Upper lobe of right lung (tissue), 1 donor: ENCODE data around the gene H2BK1. TPM values are rescaled to one million over a fixed set of nuclear protein-coding genes. Genes with fewer than 3 reads are reported as not detected.

Experiments used
- ATAC-seq: fragments of 200-7000 bp; cut with Tn5 transposase; one replicate; pipeline ENCODE4 v1.9.1; 2020; ENCODE audit warnings: mild to moderate bottlenecking, moderate library complexity
- DNase-seq: peaks from one replicate; pipeline ENCODE4 v3.0.0-alpha.2; 2020
- H3K27ac ChIP-seq: fragments of 200-600 bp; one replicate; pipeline ENCODE4 v1.8.0; 2022
- H3K27me3 ChIP-seq: fragments of 200-600 bp; one replicate; pipeline ENCODE4 v1.8.0; 2022; ENCODE audit warnings: mild to moderate bottlenecking
- H3K36me3 ChIP-seq: fragments of 200-600 bp; one replicate; pipeline ENCODE4 v1.8.0; 2022
- H3K4me1 ChIP-seq: fragments of 200-600 bp; one replicate; pipeline ENCODE4 v1.8.0; 2022
- H3K4me3 ChIP-seq: fragments of 200-600 bp; one replicate; pipeline ENCODE4 v1.8.0; 2022; ENCODE audit warnings: mild to moderate bottlenecking
- H3K9me3 ChIP-seq: fragments of 200-600 bp; one replicate; pipeline ENCODE4 v1.8.0; 2022
- intact Hi-C: fragments of 100-400 bp; cut with DNase I; formaldehyde crosslinking; loops from one replicate; pipeline ENCODE4 v1.11.0; 2022
- total RNA-seq: library from RNA; stranded (reverse); fragmentation: NEBNext Ultra II Directional; extraction: Animal tissue kit (Norgen Biotek cat#: 25700); gene quantifications from one replicate; pipeline ENCODE4 v1.2.1, GENCODE V29; 2021
- TF ChIP-seq, protein P1 (sequence below): fragments of 200-600 bp; IDR thresholded peaks from one replicate; pipeline ENCODE4 v1.8.0; 2022; ENCODE audit warnings: antibody characterized with exemption
- donor health status: DM: no; HTN: yes; CAD: no; lungs with severe emphysema.

H2BK1 gene
- total RNA-seq, 1 donor from 2014 or later, result not detected

DNA sequence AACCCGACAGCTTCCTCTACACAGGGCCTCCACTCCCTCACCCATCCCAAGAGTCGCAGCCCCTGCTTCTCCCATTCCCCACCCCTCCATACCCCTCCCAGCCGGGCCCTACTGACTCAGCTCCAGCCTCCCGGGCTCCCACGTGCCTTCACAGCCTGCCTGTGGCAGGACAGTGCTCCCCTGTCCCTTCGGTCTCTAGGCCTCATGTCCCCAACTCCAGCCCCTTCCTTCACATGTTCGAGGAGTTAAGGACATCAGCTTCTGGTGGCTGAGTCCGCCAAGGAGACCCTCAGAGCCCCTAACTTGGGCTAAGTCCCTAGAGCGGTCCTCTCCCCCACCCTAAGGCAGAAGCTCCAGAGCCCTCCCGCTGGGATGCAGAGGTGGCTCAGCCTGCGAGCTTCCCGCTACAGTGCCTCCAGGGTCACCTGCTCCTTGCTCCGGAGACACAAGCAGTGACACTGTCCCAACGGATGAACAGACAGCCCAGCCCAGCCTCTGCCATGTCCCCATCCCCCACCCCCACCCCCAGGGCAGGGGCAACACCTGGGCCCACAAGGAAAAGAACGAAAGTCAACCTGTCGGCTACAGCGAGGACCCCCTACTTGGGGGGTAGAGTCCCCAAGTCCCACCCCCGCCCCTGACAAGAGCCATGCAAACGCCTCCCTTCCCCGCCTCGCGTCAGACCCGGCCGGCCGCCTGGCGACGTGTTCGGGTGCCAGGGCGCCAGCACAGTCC, 37.5 kb upstream of the H2BK1 start:
- Histone ChIP-seq H3K9me3 (no peaks in the 10 kb centered on the region), H3K4me1 (peaks cover 45% of the 10 kb centered on the region), H3K27ac (peak overlapping the region; percentile 80), H3K27me3 (peaks cover 23% of the 10 kb centered on the region), H3K36me3 (no peaks in the 10 kb centered on the region), H3K4me3 (peak overlapping the region; percentile 61)
- no peak for DNase-seq
- TF ChIP-seq, protein P1, sequence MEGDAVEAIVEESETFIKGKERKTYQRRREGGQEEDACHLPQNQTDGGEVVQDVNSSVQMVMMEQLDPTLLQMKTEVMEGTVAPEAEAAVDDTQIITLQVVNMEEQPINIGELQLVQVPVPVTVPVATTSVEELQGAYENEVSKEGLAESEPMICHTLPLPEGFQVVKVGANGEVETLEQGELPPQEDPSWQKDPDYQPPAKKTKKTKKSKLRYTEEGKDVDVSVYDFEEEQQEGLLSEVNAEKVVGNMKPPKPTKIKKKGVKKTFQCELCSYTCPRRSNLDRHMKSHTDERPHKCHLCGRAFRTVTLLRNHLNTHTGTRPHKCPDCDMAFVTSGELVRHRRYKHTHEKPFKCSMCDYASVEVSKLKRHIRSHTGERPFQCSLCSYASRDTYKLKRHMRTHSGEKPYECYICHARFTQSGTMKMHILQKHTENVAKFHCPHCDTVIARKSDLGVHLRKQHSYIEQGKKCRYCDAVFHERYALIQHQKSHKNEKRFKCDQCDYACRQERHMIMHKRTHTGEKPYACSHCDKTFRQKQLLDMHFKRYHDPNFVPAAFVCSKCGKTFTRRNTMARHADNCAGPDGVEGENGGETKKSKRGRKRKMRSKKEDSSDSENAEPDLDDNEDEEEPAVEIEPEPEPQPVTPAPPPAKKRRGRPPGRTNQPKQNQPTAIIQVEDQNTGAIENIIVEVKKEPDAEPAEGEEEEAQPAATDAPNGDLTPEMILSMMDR, result no peak
- intact Hi-C loops, result loop anchor here (10.0 kb wide), 1 partner anchor 57 kb away; no protein-coding TSS in a partner anchor
- no peak for ATAC-seq

DNA sequence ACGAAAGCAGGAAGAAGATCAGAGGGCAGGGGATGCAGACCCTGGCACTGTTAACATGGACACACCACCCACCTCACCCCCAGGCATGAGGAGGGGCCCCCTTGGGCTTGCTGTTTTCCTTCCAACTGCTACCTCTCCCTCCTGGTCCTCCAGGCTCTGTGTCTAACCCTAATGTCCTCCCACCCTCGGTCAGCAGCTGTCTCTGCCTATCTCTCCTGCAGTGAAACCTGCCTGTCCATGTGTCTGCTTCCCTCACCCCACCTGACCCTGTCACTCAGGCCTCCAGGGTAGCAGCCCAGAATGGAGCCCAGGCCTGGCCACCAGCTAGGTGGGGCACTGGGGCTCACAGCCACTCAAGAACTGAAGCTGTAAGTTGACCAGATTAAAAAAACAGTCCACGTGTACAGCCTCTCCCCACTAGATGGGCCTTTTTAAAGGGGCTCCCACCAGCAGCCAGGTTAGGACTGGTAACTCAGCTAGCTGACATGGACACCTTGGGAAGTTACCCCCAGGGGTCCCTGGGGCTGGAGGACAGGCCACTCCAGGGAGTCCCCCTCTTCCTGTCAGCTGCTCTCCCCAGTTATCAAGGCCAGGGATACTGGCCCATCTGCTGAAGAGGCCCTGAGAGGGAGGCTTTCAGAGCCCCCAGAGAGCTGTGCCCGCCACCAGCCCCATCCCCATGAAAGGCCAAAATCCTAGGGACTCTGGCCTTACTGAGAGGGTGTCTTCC, 36.7 kb upstream of the H2BK1 start:
- DNase-seq, result no peak

DNA sequence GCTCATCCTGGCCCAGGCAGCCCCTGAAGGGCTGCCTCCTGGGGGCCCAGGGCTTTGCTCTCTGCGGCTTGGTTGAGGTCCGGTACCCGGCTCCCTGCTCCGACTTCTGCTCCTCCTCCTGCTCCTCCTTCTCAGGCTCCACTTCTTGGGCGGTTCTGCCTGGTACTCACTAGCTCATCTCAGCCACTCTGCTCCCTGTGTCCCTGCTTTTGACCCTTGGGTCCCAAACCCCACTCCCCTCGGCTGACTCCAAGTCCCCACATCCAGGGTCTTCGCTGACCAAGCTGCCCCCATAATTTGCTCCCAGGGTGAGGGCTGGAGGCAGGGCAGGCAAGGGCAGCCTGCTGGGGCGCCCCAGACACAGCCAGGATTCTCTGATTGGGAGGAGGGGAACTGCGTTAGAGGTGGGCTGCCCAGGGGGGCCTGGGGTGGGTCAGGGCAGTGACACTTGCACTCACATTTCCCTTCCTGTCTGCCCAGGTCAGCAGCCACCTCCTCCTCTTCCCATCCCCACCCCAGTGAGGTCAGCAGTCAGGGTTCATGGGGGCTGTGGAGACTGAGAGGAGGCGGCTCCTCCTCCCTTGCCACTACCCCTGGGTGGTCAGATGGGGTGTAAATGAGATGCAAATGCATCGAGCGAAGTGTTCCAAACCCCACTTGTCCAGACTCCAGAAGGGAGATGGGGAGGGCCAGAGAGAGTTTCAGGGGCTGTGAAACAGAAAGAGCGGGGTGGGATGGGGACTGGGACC, 36.0 kb upstream of the H2BK1 start:
- Histone ChIP-seq H3K4me1 (peaks cover 43% of the 10 kb centered on the region), H3K9me3 (no peaks in the 10 kb centered on the region), H3K36me3 (peaks cover 10% of the 10 kb centered on the region), H3K4me3 (peak overlapping the region; percentile 25), H3K27ac (no peak overlapping the region), H3K27me3 (peaks cover 23% of the 10 kb centered on the region)
- DNase-seq (no peak), ATAC-seq (no peak)
- TF ChIP-seq, protein P1, result no peak
- intact Hi-C loops, result loop anchor here (10.0 kb wide), 1 partner anchor 59 kb away; no protein-coding TSS in a partner anchor

More for the DNA sequence above, 36.7 kb upstream of the H2BK1 start:
- Histone ChIP-seq H3K27me3 (peaks cover 23% of the 10 kb centered on the region), H3K36me3 (peaks cover 3% of the 10 kb centered on the region), H3K4me3 (peak overlapping the region; percentile 61), H3K4me1 (peaks cover 45% of the 10 kb centered on the region), H3K27ac (no peak overlapping the region), H3K9me3 (no peaks in the 10 kb centered on the region)
- intact Hi-C loops, result loop anchor here (10.0 kb wide), 1 partner anchor 58 kb away; no protein-coding TSS in a partner anchor
- ATAC-seq, result no peak
- TF ChIP-seq, protein P1, result no peak

- DNase-seq, result peak; percentile 70
- ATAC-seq, result peak; percentile 45
- H3K27ac ChIP-seq, result no peak overlapping the region
- intact Hi-C loops, result loop anchor here (10.0 kb wide), 1 partner anchor 59 kb away; no protein-coding TSS in a partner anchor
- TF ChIP-seq, protein P1, result peak; percentile 63
- no peaks in the 10 kb centered on the region for H3K9me3 ChIP-seq
- H3K4me1 ChIP-seq, result peaks cover 38% of the 10 kb centered on the region
- peaks cover 17% of the 10 kb centered on the region for H3K36me3 ChIP-seq
- peak overlapping the region; percentile 25 for H3K4me3 ChIP-seq
- peaks cover 23% of the 10 kb centered on the region for H3K27me3 ChIP-seq
Measured at GRCh38 chr7:151245360-151246101, 35.2 kb upstream of the H2BK1 start.

DNA sequence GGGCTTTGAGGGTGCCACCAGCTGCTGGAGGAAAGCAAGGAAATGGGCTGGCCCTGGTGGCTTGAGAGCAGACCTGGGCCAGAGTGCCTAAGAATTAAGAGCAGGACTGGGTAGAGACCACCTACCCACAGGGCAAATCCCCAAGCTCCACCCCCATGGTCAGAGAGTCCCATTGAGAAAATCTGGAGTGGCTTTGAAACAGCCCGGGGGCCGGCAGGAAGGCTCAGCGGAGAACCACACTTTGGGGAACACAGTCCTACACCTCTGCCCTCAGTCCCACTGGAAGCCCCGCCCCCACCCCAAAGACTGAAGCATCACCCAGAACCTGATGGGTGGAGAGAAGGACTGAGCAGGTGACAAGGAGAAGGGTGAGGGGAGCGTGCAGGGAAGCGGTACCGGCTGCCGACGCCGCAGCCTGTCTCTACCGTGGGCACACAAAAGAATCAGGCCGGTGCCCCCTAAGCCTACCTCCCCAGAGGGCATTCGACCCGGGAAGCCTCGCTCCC, 34.6 kb upstream of the H2BK1 start:
- no peak for ATAC-seq
- Histone ChIP-seq H3K9me3 (no peaks in the 10 kb centered on the region), H3K4me1 (peaks cover 31% of the 10 kb centered on the region), H3K36me3 (peaks cover 23% of the 10 kb centered on the region), H3K4me3 (peak overlapping the region; percentile 25), H3K27me3 (peaks cover 23% of the 10 kb centered on the region), H3K27ac (no peak overlapping the region)
- TF ChIP-seq, protein P1, result no peak
- DNase-seq, result no peak
- intact Hi-C loops, result loop anchor here (10.0 kb wide), 1 partner anchor 60 kb away; no protein-coding TSS in a partner anchor
